H4 (cell line): ENCODE data around the gene TRIM63. TPM values are rescaled to one million over a fixed set of nuclear protein-coding genes. Genes with fewer than 3 reads are reported as not detected.

Experiments used
- DNase-seq: peaks from one replicate; pipeline ENCODE4 v3.0.0-alpha.2; 2015; ENCODE audit warnings: low spot score
- total RNA-seq: library from RNA; depleted of rRNA; stranded (reverse); fragments of >200 nt; shearing (Covaris generic); gene quantifications from 2 replicates; pipeline ENCODE4 v1.2.3, GENCODE V29; 2014

TRIM63 gene
- total RNA-seq, 1 experiment from 2014 or later: not detected

DNA sequence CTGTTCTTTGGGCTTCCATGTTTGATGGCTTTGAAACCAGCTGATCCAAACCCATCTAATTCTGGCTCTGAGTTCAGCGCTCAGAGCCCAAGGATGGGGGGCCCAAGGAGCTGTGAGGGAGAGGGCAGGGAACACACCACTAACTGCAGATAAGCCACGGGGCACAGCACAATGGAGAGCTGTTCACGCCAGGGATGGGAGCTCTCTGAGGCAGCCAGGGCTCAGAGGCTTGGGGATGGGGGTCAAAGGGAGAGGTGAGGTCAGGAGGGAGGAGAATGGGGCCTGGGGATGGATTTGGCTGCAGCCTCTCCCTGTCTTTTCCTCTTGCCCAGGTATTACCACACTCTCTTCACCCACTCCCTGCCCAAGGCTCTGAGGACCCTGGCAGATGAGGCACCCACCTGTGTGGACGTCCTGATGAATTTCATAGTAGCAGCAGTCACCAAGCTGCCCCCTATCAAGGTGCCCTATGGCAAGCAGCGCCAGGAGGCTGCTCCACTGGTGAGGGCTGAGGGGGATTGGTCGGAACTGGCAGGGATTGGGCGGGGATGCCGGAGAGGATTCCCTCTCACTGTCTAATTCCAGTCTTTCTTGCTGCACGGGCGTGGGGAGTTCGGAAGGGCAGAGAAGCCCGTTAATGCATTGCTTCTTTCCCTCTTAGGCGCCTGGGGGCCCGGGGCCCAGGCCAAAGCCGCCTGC, 32.8 kb downstream of the TRIM63 start:
- DNase-seq: no peak

DNA sequence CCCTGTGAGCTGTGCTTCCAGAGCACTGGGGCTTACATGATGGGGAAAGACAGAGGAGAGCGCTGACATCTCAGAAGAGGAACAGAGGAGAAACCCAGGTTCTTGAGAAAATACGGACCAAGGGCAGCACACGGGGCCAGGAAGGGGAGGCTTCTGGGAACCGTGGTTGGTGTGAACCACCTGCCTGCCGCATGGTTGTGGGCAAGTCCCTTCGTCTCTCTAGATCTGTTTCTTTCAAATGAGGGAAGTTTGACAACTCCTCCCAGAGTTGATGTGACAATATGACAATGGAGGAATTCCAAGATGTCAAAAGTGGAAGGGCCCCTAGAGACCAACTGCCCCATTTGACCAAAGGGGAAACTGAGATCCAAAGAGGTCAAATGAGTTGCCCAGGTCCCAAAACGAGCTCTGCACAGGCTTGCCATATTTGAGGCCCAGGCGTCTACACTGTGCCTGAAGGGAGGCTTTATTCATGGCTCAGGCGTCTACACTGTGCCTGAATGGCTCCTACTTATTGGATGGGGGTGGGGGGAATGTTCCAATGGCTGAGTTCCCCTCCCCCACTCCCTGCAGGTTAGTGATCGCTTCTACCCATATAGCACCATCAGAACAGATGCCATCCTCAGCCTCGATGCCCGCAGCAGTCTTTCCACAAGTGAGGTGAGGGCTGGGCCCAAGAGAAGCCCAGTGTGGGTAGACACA, 34.6 kb downstream of the TRIM63 start:
- no peak for DNase-seq

DNA sequence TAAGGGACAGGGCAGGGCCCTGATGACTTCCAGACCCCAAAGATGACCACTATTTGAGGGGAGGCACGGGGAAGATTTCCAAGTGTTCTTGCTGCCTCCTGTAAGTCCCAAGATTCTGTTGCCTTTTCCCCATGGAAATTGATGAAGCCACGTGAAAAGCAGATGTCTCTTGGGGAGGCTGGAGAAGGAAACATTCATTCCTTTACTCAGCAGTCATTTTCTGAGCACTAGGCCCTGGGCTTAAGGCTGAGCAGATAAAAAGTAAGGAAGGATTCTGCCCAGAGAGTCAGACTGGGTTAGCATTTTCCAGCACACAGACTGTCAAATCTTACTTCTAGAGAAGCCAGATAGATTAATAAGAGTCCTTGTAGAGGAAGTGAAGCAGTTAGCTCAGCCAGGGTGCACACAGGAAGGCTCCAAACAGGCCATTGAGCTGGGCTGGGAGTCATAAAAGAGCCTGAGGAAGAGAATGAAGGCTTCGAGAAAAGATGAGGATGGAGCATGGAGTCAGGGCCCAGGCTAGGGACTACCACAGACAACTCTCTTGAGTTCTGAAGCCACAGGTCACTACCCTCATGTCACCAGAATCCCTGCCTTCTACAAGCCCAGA, 35.7 kb downstream of the TRIM63 start:
- DNase-seq: no peak

DNA sequence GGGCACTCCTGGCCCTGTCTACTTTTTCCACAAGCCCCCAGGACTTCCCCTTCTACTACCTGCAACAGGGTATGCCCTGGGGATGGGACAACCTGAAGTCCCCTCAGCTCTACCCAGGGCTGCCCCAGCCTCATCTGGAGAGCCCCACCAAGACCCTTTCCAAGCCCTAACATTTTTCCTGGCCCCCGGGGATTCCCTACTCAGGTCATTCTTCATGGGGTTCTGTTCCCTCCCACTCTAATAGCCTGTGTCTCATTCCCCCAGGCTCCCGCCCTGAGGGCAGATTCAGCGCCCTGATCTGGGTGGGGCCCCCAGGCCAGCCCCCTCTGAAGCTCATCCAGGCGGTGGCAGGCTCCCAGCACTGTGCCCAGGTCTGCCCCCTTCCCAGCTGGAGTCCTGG, 36.2 kb downstream of the TRIM63 start:
- no peak for DNase-seq

DNA sequence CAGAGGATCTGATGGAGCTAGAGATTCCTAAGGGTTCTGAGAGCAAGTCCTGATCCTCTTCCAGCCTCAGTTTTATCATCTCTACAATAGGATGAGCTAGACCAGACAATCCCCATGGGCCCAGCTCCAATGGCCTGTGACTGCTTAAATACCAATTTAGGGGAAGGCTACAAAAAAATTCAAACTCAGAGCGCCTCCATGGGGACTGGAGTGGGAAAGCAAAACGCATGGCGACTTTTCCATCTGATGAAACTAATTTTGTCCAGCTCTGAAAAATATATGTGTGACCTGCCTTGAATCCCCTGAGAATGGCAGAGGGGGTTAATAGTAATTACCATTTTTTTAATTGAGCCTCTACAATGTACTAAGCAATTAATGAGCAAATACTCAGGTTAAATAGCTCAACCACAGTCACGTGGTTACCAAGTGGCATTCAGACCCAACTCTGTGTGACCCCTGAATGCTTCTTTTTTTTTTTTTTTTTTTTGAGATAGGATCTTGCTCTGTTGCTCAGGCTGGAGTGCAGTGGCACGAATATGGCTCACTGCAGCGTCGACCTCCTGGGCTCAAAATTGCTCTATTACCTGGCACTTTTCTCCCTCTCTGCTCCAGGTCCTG, 37.5 kb downstream of the TRIM63 start:
- DNase-seq: no peak

DNA sequence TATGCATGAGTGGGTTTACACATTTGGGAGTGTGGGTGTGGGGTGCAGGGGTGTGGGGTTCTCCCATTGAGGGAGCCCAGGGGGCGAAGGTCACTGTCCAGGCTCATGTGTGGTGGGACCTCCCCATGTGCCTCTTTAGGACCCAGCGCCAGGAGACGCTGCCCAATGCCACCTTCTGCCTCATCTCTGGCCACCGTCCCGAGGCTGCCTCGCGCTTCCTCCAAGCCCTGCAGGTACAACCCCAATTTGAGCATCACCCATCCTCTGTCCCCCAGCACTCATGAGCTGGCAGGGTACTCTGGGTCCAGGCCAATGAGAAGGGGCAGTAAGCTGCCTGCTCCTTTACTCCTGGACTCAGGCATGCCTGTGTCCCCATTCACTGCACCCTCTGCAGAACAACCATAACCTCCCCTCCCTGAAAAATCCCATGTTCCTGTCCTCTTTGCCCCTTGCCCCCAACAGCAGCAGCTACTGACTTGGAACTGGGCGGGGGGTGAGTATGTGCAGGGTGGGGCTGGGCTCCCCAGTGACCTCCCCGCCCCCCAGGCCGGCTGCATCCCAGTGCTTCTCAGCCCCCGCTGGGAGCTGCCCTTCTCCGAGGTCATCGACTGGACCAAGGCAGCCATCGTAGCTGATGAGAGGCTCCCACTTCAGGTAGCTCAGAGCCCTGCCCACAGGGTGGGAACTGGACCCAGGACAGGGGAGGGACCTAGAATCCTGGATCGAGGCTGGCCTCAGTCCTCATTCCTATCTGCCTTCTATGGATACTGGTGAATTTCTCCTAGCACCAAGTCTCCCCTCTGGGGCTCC, 38.2 kb downstream of the TRIM63 start:
- DNase-seq: no peak

DNA sequence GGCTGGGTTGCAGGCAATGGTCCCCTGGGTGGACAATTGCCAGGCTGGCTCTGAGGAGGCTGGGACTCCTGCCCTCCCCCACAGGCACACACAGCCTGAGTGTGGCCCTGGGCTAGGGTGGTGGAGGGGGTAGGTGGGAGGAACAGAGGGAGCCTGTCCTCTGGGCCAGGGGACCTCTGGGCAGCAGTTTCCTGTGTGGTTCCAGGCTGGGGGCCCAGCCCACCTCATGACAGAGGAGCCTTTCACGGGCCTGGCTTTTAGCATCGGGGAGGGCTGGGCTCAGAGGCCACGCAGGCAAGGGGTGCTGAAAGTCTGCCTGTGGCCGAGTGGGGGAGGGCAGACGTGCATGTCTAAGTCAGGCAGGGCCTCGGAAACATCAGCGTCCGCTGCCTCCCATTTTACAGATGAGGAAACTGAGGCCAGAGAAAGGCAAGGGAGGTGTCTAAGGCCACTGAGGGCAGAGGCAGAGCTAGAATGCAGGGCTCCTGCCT, 38.9 kb downstream of the TRIM63 start:
- DNase-seq: no peak

DNA sequence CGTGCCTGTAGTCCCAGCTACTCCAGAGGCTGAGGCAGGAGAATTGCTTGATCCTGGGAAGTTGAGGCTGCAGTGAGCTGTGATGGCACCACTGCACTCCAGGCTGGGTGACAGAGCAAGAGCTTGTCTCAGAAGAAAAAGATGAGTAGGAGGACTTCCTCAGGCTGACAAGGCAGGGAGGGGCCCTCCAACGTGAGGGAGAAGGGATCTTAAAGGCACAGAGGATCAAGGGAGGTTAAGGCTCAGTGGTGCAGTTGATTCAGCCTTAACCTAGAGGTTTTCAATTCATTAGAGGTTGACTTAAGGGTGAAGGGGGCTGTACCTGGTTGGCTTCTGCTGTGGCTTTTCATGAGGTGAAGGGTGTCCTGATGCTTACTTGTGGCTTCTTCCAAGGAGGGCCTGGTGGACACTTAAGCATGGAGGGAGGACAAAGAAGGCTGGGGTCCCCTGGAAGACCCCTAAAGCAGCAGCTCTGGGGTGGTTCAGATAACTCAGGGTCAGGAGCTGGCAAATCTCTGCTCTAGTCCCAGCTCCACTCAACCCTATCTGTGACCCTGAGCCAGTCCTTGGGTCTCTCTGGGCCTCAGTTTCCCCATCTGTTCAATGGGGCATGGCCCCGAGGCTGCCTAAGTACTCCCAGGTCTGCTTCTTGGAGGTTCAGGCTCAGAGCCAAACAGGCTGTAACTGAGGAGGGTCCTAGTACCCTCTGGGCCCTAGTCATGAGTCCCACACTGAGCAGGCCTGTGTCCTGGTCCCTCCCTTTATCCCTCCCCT, 39.5 kb downstream of the TRIM63 start:
- DNase-seq: no peak

DNA sequence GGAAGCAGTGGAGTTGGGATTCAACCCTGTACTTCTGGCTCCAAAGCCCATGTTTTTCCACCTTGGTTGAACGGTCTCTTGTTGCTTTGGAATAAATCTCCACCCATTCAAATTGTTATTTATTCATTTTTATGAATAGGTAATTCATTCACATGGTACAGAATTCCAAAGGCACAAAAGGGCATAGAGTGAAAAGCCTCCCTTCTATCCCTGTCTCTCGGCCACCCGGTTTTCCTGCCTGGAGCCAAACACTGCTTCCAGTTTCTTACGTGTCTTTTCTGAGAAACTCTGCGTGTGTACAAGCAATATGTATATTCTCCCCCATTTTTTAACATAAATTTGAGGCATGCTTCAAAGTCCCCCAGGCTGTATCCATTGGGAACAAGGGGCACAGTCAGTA, 41.9 kb downstream of the TRIM63 start:
- DNase-seq: no peak

DNA sequence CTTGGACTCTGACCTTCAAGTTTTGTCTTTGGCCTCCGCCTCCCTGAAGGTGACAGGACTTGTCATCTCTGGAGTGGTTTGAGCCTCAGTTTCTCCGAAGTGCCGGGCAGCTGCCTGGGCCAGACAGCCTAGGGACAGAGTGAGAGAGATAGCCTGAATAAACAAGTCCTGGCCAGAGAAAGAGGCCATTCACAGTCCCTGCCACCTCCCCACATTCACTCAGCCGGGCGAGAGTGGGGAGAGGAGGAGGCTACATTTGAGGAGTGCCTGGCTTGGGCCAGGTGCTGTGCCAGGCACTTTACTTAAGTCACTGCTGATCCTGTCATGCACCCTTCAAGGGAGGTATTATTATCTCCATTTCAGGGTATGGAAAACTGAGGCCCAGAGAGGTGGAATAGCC, 42.4 kb downstream of the TRIM63 start:
- DNase-seq: no peak

DNA sequence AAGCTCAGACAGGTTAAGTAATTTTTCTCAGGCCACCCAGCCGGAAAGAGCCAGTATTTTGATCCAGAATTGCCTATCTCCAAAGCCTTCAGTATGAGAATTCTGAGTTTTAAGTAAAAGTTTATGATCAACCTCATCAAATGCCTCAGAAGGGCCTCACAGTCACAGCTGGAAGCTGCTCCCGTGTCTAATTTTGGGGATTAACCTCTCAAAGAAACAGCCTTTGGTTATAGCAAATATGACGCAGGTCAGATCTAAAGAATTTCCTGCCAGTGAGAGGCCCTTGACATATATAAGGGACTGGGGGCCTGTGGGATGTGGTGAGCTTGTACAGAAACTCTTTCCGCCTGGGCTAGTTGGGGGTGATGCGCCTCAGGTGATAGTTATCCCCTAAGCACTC, 43.6 kb downstream of the TRIM63 start:
- DNase-seq: no peak

DNA sequence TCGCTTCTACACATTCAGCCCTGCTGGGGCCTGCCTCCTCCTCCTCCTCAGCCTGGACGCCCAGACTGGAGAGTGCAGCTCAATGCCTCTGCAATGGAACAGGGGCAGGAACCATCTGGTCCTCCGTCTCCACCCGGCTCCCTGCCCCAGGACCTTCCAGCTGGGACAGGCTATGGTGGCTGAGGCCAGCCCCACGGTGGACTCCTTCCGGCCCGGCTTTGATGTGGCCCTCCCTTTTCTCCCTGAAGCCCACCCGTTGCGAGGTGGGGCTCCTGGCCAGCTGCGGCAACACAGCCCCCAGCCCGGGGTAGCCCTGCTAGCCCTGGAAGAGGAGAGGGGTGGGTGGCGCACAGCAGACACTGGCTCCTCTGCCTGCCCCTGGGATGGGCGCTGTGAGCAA, 44.4 kb downstream of the TRIM63 start:
- no peak for DNase-seq

DNA sequence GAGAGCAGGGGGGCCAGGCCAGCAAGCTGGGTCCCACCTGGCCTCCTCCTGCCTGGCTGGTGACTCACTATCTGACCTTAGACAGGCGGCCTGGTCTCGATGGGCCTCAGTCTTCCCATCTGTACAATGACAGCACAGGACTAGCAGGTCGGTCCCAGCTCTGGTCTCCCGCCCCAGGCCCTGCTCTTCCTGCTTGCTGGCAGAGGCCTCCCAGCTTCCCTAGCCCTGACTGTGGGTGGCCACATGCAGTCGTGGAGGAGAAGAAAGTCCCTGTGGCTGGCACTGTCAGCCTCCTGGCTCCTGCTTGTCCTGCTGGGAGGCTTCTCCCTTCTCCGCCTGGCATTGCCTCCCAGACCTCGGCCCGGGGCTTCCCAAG, 45.0 kb downstream of the TRIM63 start:
- DNase-seq: no peak

DNA sequence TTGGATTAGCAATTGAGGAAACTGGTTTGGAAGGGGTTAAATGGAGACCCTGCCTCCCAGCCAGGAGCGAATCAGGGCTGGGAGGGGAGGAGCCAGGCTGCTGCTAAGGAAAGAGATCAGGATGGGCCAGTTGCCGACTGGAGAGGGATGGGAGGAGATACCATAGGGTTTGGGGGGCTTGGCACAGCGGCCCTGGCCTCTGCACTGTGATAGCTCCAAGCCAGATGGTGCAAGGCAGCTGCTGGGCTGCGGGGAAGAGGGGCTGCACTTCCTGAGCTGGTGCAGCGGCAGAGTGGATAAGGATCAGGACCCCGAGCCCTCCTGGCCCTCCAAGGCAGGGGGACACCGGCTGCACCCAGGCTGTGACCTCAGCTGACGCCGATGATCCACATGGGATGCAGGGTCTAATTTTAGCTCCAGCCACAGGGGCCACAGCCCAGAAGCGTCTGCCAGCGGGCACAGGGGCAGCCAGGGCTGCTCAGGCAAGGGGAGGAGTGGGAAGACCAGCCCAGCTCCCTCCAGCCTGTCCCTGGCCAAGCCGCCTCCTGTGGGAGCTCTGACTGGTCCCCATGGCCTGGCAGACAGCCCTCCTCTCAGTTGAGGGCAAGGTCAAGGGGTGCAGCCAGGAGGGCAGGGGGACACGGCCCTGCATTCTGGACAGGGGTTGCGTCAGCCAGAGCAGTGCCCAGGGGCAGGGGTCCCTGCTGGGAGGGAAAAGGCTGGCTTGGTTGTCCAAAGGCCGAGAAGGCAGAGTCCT, 45.6 kb downstream of the TRIM63 start, which contains the start of gene EXTL1:
Gene EXTL1 (plus strand): TSS at position 129 of the 757 bp plus-strand sequence. CDS start 872 bp downstream, outside the sequence.
- no peak for DNase-seq

DNA sequence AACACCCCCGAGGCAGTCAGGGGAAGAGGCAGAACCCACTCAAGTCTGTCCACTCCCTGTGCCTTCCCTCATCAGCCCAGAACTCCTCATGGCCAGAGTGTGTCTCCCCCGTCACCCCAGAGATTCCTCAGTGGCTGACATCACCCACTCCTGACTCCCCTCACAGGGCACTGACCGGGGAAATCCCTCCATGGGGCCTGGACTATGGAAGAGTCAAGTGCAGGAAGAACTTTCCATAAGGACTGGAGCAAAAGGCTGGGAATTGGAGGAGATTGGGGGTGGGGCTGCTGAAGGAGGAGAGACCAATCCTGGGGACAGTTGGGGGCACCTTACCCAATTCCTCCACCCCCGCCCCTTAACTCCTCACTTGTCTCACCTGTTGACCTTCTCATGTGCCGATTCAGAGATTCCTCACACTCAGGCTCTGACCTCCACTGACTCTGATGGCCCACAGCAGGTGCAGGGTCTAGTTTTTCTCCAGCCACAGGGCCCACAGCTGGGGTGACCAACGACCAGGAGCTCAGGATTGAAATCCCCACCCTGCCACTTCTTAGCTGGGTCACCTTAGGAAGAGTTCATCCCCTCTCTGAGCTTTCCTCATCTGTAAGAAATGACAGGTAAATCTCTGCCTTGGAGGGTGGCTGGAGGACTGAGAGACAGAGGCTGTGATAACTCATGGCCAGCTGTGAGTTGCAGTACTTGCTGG, 46.3 kb downstream of the TRIM63 start:
- no peak for DNase-seq

DNA sequence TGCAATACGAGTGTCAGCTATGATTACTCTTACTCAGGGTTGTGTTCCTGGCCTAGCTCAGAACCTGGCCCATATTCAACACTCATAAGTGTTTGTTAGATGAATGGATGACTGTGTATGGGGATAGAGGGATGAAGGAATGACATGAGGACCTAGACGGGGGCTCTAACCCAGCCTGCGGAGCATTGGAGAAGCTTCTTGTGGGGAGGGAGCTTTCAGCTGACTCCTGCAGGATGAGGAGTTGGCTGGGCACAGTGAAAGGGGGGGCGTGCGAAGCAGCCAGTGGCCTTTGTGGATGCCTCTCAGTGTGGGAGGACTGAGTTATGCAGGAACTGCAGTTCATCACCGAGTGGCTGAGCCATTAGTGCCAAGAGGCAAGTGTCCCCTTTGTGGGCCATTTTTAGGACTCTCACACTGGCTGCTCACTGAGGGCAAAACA, 47.1 kb downstream of the TRIM63 start:
- DNase-seq: no peak

DNA sequence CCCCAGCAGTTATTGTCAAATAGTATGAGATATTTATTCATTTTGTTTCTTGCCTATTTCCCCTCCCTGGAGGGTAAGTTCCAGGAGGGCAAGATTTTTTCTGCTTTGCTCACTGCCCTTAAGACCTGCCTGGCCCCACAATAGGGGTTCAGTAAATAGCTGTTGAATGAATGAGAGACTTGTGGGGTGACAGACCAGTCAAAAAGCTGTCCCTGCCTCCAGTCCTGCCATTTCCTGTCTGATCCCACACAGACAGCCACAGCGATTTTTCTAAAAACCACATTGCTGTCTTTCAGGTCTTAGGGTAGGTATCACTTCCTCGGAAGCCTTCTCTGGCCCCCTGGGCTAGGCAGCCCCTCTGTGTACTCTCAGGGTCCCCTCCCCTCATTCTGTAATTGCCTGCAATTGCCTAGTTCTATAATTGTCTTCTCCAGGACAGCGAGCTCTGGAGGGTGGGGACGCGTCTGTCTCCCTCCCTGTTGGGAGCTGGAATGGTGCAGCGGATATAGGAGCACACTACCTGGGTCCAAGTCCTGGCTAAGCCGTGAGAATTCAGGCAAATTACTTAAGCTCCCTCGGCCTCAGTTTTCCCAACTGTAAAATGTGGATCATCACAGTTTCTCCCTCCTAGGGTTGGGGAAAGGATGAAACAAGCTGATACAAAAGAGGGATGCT, 47.7 kb downstream of the TRIM63 start:
- DNase-seq: no peak

DNA sequence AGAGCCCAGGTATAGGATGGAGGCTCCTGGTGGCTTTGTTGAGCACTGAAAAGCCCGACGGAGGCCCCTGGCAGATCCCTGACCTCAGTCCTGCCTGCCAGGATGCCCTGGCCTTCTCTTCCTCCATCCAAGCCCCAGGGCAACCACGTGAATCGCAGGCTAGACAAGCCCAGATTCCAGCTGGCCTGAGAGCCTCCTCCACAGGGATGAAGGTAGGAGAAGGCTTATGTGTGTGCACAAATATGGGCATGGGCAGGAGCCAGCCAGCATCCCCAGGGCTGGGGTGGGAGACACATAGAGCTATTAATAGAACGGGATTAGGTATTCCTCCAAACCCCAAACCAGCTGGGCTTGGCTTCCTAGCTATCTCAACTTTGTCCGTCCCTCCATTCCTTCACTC, 49.8 kb downstream of the TRIM63 start:
- no peak for DNase-seq
